K562 (cell line): Measurements from ENCODE around the gene AGK. TPM values are rescaled to one million over a fixed set of nuclear protein-coding genes. Genes with fewer than 3 reads are reported as not detected.

ENCODE experiments used
- CBFA2T3 ChIP-seq: fragments of 450-650 bp; IDR thresholded peaks from 2 replicates; pipeline ENCODE4 v1.6.1; 2017
- CLOCK ChIP-seq: fragments of 250-450 bp; sonication (Bioruptor Pico); IDR thresholded peaks from 2 replicates; pipeline ENCODE4 v1.4.0; 2020; ENCODE audit warnings: mild to moderate bottlenecking, moderate library complexity, borderline replicate concordance
- DMBX1 ChIP-seq: fragments of 250-450 bp; sonication (Bioruptor Pico); IDR thresholded peaks from 2 replicates; pipeline ENCODE4 v1.8.0; 2022; ENCODE audit warnings: inconsistent platforms, mild to moderate bottlenecking, moderate library complexity, borderline replicate concordance
- ESRRA ChIP-seq: fragments of 450-650 bp; IDR thresholded peaks from 2 replicates; pipeline ENCODE4 v1.6.1; 2014; ENCODE audit warnings: low read depth, mild to moderate bottlenecking, moderate library complexity, borderline replicate concordance
- NUFIP1 ChIP-seq: fragments of 450-650 bp; IDR thresholded peaks from 2 replicates; pipeline ENCODE4 v1.6.1; 2018; ENCODE audit not compliant: partially characterized antibody
- ZBTB11 ChIP-seq, 3 experiments: fragments of 200-800 bp in 1 of 3; fragments of 250-450 bp in 1 of 3; fragments of 450-650 bp in 1 of 3; sonication (Bioruptor Pico) in 1 of 3; sonication (Bioruptor generic) in 1 of 3; formaldehyde crosslinking in 1 of 3; IDR thresholded peaks; 2 replicates each; pipeline versions ENCODE4 v1.6.1 to v1.8.0; 2016 to 2022; ENCODE audit warnings: mild to moderate bottlenecking in 2 of 3, missing genetic modification characterization in 2 of 3, missing compliant biosample characterization in 1 of 3, moderate library complexity in 1 of 3
- polyA plus RNA-seq, 8 experiments: library from polyadenylated mRNA; depleted of rRNA in 4 of 8; stranded (reverse) in 5 of 8; unstranded in 3 of 8; fragments of >200 nt; fragmentation: Nextera tagmentation in 2 of 8; fragmentation: Illumina TruSeq in 1 of 8; extraction: Ambion mirVana in 2 of 8; extraction: Trizol in 1 of 8; gene quantifications; 2 replicates each; pipeline versions ENCODE4 v1.2.1 to v1.2.3, GENCODE V29; 2011 to 2014; ENCODE audit warnings: inconsistent platforms in 1 of 8, missing spikeins in 1 of 8
- total RNA-seq, 7 experiments: library from RNA; depleted of rRNA in 6 of 7; stranded (reverse); fragments of >200 nt in 6 of 7; fragmentation: Illumina TruSeq in 2 of 7; extraction: Trizol in 2 of 7; gene quantifications; 2 replicates each; pipeline versions ENCODE4 v1.2.1 to v1.2.3, GENCODE V29; 2011 to 2021; ENCODE audit warnings: low replicate concordance in 1 of 7
- TF ChIP-seq, protein P1 (sequence below), 2 experiments: fragments of 450-650 bp in 1 of 2; sonication (generic) in 1 of 2; formaldehyde crosslinking in 1 of 2; IDR thresholded peaks; 2 replicates each; pipeline versions ENCODE4 v1.7.1 to v1.9.0; 2016 to 2022; ENCODE audit warnings: inconsistent platforms in 1 of 2, mild to moderate bottlenecking in 1 of 2, missing genetic modification reagents in 1 of 2

Gene AGK
- total and polyA plus RNA-seq, 9 of the 15 experiments (the other 6 are each of a cell fraction or from before 2014, with no cell fraction given) = 50.7 to 128 (median 71.8) TPM

GRCh38 chr7:141665208-141666035, 114.2 kb downstream of the AGK start (continued):
- TF ChIP-seq, protein P1, sequence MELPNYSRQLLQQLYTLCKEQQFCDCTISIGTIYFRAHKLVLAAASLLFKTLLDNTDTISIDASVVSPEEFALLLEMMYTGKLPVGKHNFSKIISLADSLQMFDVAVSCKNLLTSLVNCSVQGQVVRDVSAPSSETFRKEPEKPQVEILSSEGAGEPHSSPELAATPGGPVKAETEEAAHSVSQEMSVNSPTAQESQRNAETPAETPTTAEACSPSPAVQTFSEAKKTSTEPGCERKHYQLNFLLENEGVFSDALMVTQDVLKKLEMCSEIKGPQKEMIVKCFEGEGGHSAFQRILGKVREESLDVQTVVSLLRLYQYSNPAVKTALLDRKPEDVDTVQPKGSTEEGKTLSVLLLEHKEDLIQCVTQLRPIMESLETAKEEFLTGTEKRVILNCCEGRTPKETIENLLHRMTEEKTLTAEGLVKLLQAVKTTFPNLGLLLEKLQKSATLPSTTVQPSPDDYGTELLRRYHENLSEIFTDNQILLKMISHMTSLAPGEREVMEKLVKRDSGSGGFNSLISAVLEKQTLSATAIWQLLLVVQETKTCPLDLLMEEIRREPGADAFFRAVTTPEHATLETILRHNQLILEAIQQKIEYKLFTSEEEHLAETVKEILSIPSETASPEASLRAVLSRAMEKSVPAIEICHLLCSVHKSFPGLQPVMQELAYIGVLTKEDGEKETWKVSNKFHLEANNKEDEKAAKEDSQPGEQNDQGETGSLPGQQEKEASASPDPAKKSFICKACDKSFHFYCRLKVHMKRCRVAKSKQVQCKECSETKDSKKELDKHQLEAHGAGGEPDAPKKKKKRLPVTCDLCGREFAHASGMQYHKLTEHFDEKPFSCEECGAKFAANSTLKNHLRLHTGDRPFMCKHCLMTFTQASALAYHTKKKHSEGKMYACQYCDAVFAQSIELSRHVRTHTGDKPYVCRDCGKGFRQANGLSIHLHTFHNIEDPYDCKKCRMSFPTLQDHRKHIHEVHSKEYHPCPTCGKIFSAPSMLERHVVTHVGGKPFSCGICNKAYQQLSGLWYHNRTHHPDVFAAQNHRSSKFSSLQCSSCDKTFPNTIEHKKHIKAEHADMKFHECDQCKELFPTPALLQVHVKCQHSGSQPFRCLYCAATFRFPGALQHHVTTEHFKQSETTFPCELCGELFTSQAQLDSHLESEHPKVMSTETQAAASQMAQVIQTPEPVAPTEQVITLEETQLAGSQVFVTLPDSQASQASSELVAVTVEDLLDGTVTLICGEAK (IDR thresholded peaks at IDR 0.05) = peak; percentile 65
- TF ChIP-seq, protein P1 (CRISPR knock-in tag; IDR thresholded peaks at IDR 0.05) = no peak
- no peak for TF ChIP-seq DMBX1
- 0 out of 2 replicates have a peak, but pooled peaks have one; percentile 16 for TF ChIP-seq ESRRA
- TF ChIP-seq CBFA2T3 = peak; percentile 57
- peak in 1 of 3 experiments; percentile 48; a peak in 1 of 6 replicates for TF ChIP-seq ZBTB11 (CRISPR knock-in tag; IDR thresholded peaks at IDR 0.05)
- no peak for TF ChIP-seq NUFIP1
- no peak for TF ChIP-seq CLOCK (CRISPR knock-in tag)
